Measurements from ENCODE around the gene SDK1.

SDK1 gene

GRCh38 chr7:4014346-4015050, 713.4 kb downstream of the SDK1 start:
- no peak for DNase-seq (ENCODE audit: low read depth)
- no peak for TF ChIP-seq CTCF (IDR thresholded peaks at IDR 0.05; ENCODE audit: control insufficient read depth, extremely low read depth, insufficient read depth)
- H3K4me3 ChIP-seq (ENCODE audit: low read depth, low read length), result no peak overlapping the region

- TF ChIP-seq CTCF (IDR thresholded peaks at IDR 0.05; ENCODE audit: control insufficient read depth, extremely low read depth, insufficient read depth), result no peak
- DNase-seq (ENCODE audit: low read depth), result no peak
- H3K4me3 ChIP-seq (ENCODE audit: low read depth, low read length), result no peak overlapping the region
These were observed 714.3 kb downstream of the SDK1 start for GRCh38 chr7:4015371-4015770.

- DNase-seq (ENCODE audit: low read depth), result no peak
- H3K4me3 ChIP-seq (ENCODE audit: low read depth, low read length), result no peak overlapping the region
- TF ChIP-seq CTCF (IDR thresholded peaks at IDR 0.05; ENCODE audit: control insufficient read depth, extremely low read depth, insufficient read depth), result no peak
These were observed 714.9 kb downstream of the SDK1 start for GRCh38 chr7:4015996-4016395.

GRCh38 chr7:4017081-4017480, 716.0 kb downstream of the SDK1 start:
- DNase-seq (ENCODE audit: low read depth), result no peak
- no peak overlapping the region for H3K4me3 ChIP-seq (ENCODE audit: low read depth, low read length)
- TF ChIP-seq CTCF (IDR thresholded peaks at IDR 0.05; ENCODE audit: control insufficient read depth, extremely low read depth, insufficient read depth), result no peak

- H3K4me3 ChIP-seq (ENCODE audit: low read depth, low read length), result no peak overlapping the region
- no peak for TF ChIP-seq CTCF (IDR thresholded peaks at IDR 0.05; ENCODE audit: control insufficient read depth, extremely low read depth, insufficient read depth)
- DNase-seq (ENCODE audit: low read depth), result no peak
These were observed 716.7 kb downstream of the SDK1 start for GRCh38 chr7:4017785-4018184.

GRCh38 chr7:4018601-4019316, 717.7 kb downstream of the SDK1 start:
- no peak for DNase-seq (ENCODE audit: low read depth)

More at GRCh38 chr7:4018601-4019316, 717.7 kb downstream of the SDK1 start:
- TF ChIP-seq CTCF (IDR thresholded peaks at IDR 0.05; ENCODE audit: control insufficient read depth, extremely low read depth, insufficient read depth), result no peak
- no peak overlapping the region for H3K4me3 ChIP-seq (ENCODE audit: low read depth, low read length)
